Embryonic facial prominence (tissue), 1 donor: ENCODE data around the gene TNPO3.
"Not testable (repeated sequence)": the region's sequence is repeated elsewhere in the genome, so short reads cannot be mapped to it uniquely, and the experiment has no call there.

Experiments used
- DNase-seq: peaks from one replicate; pipeline ENCODE4 v3.0.0-alpha.2; 2016; ENCODE audit errors: extremely low spot score

Gene TNPO3

GRCh38 chr7:129069021-129069420, 14.1 kb upstream of the TNPO3 start:
- no peak for DNase-seq

- DNase-seq, result no peak
Observed at GRCh38 chr7:129067943-129068548, 13.1 kb upstream of the TNPO3 start.

- DNase-seq, result not testable (repeated sequence)
Observed at GRCh38 chr7:129067132-129067561, 12.2 kb upstream of the TNPO3 start.

GRCh38 chr7:129066290-129067131, 11.6 kb upstream of the TNPO3 start:
- DNase-seq, result no peak

GRCh38 chr7:129055861-129056464, 1.1 kb upstream of the TNPO3 start:
- no peak for DNase-seq

GRCh38 chr7:129055294-129055816, 444 bp upstream of the TNPO3 start:
- no peak for DNase-seq

- no peak for DNase-seq
Observed at GRCh38 chr7:129053938-129054437, 923 bp downstream of the TNPO3 start.

GRCh38 chr7:129052441-129052840, 2.5 kb downstream of the TNPO3 start:
- no peak for DNase-seq

GRCh38 chr7:129051459-129051858, 3.5 kb downstream of the TNPO3 start:
- DNase-seq, result not testable (repeated sequence)

GRCh38 chr7:129047761-129048160, 7.2 kb downstream of the TNPO3 start:
- DNase-seq, result no peak

- DNase-seq, result no peak
Observed at GRCh38 chr7:129045682-129046081, 9.2 kb downstream of the TNPO3 start.

GRCh38 chr7:129043012-129043411, 11.9 kb downstream of the TNPO3 start:
- no peak for DNase-seq

GRCh38 chr7:129041142-129042085, 13.5 kb downstream of the TNPO3 start:
- DNase-seq, result no peak

GRCh38 chr7:129038468-129038867, 16.4 kb downstream of the TNPO3 start:
- DNase-seq, result not testable (repeated sequence)

- DNase-seq, result no peak
Observed at GRCh38 chr7:129037585-129037984, 17.3 kb downstream of the TNPO3 start.

- DNase-seq, result no peak
Observed at GRCh38 chr7:129032017-129032416, 22.9 kb downstream of the TNPO3 start.

- no peak for DNase-seq
Observed at GRCh38 chr7:129030440-129030839, 24.5 kb downstream of the TNPO3 start.

GRCh38 chr7:129024125-129024524, 30.8 kb downstream of the TNPO3 start:
- DNase-seq, result no peak

GRCh38 chr7:129021656-129022055, 33.3 kb downstream of the TNPO3 start:
- no peak for DNase-seq

- no peak for DNase-seq
Observed at GRCh38 chr7:129017933-129018538, 36.9 kb downstream of the TNPO3 start.

GRCh38 chr7:129017264-129017663, 37.6 kb downstream of the TNPO3 start:
- no peak for DNase-seq
